22Rv1 (cell line): ENCODE measurements around the gene SURF6.

Source experiments
- ZFX ChIP-seq: fragments of 450-650 bp; IDR thresholded peaks from 2 replicates; pipeline ENCODE4 v1.6.1; 2017; ENCODE audit warnings: antibody characterized with exemption, borderline replicate concordance
- TF ChIP-seq, protein P1 (sequence below): fragments of 450-650 bp; IDR thresholded peaks from 2 replicates; pipeline ENCODE4 v1.5.1; 2017; ENCODE audit warnings: mild to moderate bottlenecking

GRCh38 chr9:133372144-133372543, 36.2 kb upstream of the SURF6 start:
- TF ChIP-seq, protein P1, sequence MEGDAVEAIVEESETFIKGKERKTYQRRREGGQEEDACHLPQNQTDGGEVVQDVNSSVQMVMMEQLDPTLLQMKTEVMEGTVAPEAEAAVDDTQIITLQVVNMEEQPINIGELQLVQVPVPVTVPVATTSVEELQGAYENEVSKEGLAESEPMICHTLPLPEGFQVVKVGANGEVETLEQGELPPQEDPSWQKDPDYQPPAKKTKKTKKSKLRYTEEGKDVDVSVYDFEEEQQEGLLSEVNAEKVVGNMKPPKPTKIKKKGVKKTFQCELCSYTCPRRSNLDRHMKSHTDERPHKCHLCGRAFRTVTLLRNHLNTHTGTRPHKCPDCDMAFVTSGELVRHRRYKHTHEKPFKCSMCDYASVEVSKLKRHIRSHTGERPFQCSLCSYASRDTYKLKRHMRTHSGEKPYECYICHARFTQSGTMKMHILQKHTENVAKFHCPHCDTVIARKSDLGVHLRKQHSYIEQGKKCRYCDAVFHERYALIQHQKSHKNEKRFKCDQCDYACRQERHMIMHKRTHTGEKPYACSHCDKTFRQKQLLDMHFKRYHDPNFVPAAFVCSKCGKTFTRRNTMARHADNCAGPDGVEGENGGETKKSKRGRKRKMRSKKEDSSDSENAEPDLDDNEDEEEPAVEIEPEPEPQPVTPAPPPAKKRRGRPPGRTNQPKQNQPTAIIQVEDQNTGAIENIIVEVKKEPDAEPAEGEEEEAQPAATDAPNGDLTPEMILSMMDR = no peak
- no peak for TF ChIP-seq ZFX
